PFSK-1 (cell line): Measurements from ENCODE around the gene TSPAN3.

Experiments used
- FOXP2 ChIP-seq: optimal IDR thresholded peaks from 2 replicates; pipeline ENCODE3; 2011; ENCODE audit warnings: borderline replicate concordance, control low read depth, inconsistent platforms; ENCODE audit not compliant: insufficient read depth; ENCODE audit errors: extremely low read length, extremely low read depth
- POLR2AphosphoS5 ChIP-seq: IDR thresholded peaks from 2 replicates; pipeline ENCODE4 v1.6.1; 2012; ENCODE audit warnings: low read depth, mild to moderate bottlenecking, control low read depth, low read length, moderate library complexity
- REST ChIP-seq, 2 experiments: IDR thresholded peaks; 2 replicates each; pipeline versions ENCODE4 v1.6.1 to v1.8.0; 2011 to 2012; ENCODE audit warnings: low read depth in 2 of 2, low read length in 2 of 2, control low read depth in 1 of 2, inconsistent platforms in 1 of 2, mild to moderate bottlenecking in 1 of 2, moderate library complexity in 1 of 2; ENCODE audit not compliant: insufficient read depth in 1 of 2
- SIN3A ChIP-seq: IDR thresholded peaks from 2 replicates; pipeline ENCODE4 v1.6.1; 2012; ENCODE audit warnings: mild to moderate bottlenecking, low read length, moderate library complexity, borderline replicate concordance; ENCODE audit not compliant: insufficient read depth
- TAF1 ChIP-seq: IDR thresholded peaks from 2 replicates; pipeline ENCODE4 v1.6.1; 2012; ENCODE audit warnings: low read length, control low read depth, borderline replicate concordance; ENCODE audit not compliant: insufficient read depth

TSPAN3 gene

GRCh38 chr15:76994001-76994400, 76.9 kb downstream of the TSPAN3 start:
- no peak for TF ChIP-seq FOXP2
- no peak for TF ChIP-seq TAF1
- TF ChIP-seq REST (IDR thresholded peaks at IDR 0.05; ENCODE audit: insufficient read depth in 1 of 2, low read depth in 2 of 2, low read length in 2 of 2), result no peak
- TF ChIP-seq POLR2AphosphoS5, result no peak
- TF ChIP-seq SIN3A, result no peak

GRCh38 chr15:76993114-76993725, 77.7 kb downstream of the TSPAN3 start:
- TF ChIP-seq TAF1 (no peak), POLR2AphosphoS5 (no peak), SIN3A (no peak), FOXP2 (no peak), REST (IDR thresholded peaks at IDR 0.05; ENCODE audit: insufficient read depth in 1 of 2, low read depth in 2 of 2, low read length in 2 of 2) (no peak)

- no peak for TF ChIP-seq POLR2AphosphoS5
- no peak for TF ChIP-seq TAF1
- no peak for TF ChIP-seq REST (IDR thresholded peaks at IDR 0.05; ENCODE audit: insufficient read depth in 1 of 2, low read depth in 2 of 2, low read length in 2 of 2)
- no peak for TF ChIP-seq SIN3A
- TF ChIP-seq FOXP2, result no peak
Measured at GRCh38 chr15:76991741-76992645, 78.9 kb downstream of the TSPAN3 start.
